Coronary artery (tissue), 2 donors: ENCODE data around the gene ZNF534.
"Not testable (repeated sequence)": the region's sequence is repeated elsewhere in the genome, so short reads cannot be mapped to it uniquely, and the experiment has no call there.

Experiments
- DNase-seq: peaks from one replicate; pipeline ENCODE4 v3.0.0-alpha.2; 2017; ENCODE audit warnings: low spot score
- H3K27ac ChIP-seq, 2 donors: fragments of 200-600 bp; sonication (generic); one replicate each; pipeline ENCODE4 v1.5.1; 2016 to 2019
- H3K4me3 ChIP-seq: fragments of 200-600 bp; sonication (generic); 2 replicates; pipeline ENCODE4 v1.5.1; 2016; ENCODE audit warnings: mild to moderate bottlenecking, moderate library complexity
- TF ChIP-seq, protein P1 (sequence below): fragments of 200-600 bp; sonication (generic); IDR thresholded peaks from one replicate; pipeline ENCODE4 v1.5.1; 2019; ENCODE audit warnings: antibody characterized with exemption

The ZNF534 gene

DNA sequence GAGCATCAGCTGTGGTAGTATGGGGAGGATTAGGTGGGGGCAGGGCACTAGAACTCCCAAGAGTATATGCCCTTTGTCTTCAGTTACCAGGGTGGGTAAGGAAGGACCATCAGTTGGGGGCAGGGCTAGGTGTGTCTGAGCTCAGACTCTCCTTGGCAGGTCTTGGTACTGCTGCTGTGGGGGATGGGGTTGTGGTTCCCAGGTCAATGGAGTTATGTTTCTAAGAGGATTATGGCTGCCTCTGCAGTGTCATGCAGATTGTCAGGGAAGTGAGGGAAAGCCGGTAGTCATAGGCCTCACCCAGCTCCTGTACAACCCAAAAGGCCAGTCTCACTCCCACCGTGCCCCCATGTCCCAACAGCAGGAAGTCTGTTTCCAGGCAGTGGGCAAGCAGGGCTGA lies 15.6 kb downstream of the ZNF534 start:
- H3K4me3 ChIP-seq = no peak overlapping the region
- TF ChIP-seq, protein P1, sequence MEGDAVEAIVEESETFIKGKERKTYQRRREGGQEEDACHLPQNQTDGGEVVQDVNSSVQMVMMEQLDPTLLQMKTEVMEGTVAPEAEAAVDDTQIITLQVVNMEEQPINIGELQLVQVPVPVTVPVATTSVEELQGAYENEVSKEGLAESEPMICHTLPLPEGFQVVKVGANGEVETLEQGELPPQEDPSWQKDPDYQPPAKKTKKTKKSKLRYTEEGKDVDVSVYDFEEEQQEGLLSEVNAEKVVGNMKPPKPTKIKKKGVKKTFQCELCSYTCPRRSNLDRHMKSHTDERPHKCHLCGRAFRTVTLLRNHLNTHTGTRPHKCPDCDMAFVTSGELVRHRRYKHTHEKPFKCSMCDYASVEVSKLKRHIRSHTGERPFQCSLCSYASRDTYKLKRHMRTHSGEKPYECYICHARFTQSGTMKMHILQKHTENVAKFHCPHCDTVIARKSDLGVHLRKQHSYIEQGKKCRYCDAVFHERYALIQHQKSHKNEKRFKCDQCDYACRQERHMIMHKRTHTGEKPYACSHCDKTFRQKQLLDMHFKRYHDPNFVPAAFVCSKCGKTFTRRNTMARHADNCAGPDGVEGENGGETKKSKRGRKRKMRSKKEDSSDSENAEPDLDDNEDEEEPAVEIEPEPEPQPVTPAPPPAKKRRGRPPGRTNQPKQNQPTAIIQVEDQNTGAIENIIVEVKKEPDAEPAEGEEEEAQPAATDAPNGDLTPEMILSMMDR = no peak
- H3K27ac ChIP-seq = no peak overlapping the region
- DNase-seq = no peak

DNA sequence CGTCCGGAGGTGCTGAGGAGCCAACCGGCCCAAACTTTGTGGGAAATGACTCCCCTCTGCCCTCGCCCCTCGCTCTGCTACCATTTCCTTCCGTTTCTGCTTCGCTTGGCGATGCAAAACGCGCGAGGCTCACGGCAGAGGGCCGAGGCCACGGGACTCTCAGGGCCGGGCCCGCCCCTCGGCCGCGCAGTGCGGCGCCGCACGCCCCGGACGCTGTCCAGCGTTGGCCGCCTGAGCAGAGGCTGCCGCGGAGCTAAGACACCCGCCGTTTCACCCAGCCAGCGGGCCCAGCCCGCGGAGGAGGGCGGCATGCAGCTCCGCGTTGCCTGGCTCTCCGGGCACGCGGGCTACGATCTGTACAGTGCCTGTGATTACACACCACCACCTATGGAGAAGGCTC lies 22.3 kb downstream of the ZNF534 start:
- TF ChIP-seq, protein P1 = no peak
- H3K27ac ChIP-seq = no peak overlapping the region
- DNase-seq = no peak
- H3K4me3 ChIP-seq = peak overlapping the region; percentile 44

DNA sequence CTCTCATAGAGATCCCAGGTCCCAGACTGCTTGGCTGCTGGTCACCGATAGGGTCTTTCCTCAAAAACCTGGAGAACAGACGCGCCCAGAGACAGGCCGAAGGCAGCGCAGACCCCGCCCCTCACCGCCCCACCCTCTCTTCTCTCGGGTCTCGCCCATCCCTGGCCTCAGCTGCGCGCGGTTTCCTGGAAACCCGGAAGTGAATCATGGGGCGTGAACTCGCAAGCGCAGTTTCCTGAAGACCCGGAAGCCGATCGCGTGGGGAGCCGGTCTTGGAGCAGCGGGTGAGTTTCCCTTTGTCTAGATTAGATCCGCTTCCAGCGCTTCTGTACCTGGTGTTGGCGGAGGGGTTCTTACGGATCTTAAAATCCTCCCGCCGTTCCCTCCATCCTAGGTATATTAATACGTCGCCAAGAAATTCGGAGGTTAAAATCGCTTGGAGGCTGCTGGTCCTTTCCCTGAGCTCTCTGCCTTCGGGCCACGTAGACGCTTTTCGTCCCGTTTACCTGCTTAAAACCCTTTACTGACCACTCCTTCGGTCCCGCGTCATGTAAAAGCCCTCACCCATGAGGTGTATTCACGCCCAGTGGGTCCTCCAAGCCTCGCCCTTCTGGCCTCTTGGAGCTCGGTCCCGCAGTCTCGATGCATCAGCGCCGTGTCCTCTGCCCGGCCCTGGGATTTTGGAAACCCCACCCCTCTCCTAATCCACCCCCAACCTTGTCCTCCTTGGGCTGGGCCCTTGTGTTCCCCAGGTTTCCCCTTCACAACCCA lies 24.6 kb downstream of the ZNF534 start, which contains the start of gene ZNF578:
Gene ZNF578, plus strand, starts transcription at position 230 of the 771 bp plus-strand sequence. CDS start 48,293 bp downstream, outside the sequence.
- TF ChIP-seq, protein P1 = no peak
- H3K27ac ChIP-seq = no peak within 1 kb of the TSS
- H3K4me3 ChIP-seq = peak within 1 kb of the TSS; percentile 76
- peak; percentile 76 for DNase-seq

DNA sequence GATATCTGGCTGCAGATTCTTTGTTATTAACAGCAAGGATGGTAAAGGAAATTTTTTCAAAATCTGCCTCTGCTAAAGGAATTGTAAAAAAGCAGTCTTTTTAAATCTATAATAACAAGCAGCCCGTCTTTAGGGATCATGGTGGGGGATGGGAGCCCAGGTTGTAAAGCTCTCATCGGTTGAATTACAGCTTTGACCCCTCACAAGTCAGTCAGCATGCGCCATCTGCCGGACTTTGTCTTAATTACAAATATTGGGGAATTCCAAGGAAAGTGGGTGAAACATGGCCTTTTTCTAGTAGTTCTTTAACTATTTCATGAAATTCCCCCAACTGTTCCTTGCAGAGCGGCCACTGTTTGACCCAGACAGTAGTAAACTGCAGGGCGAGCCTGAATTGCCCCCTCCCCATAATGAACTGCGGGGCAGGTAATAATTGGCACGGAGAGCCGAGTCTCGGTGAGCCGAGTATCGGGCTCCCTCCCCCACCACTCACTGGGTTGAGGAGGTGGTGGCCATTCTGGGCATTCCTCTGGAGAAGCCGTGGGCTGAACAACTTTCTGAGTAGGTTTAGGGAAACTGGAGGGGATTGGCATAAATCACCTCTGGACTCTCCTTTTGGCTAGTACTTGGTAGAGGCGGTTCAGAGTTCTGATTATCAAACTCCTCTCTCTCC lies 36.0 kb downstream of the ZNF534 start:
- DNase-seq = no peak
- no peak overlapping the region for H3K4me3 ChIP-seq
- TF ChIP-seq, protein P1 = no peak
- H3K27ac ChIP-seq = no peak overlapping the region

DNA sequence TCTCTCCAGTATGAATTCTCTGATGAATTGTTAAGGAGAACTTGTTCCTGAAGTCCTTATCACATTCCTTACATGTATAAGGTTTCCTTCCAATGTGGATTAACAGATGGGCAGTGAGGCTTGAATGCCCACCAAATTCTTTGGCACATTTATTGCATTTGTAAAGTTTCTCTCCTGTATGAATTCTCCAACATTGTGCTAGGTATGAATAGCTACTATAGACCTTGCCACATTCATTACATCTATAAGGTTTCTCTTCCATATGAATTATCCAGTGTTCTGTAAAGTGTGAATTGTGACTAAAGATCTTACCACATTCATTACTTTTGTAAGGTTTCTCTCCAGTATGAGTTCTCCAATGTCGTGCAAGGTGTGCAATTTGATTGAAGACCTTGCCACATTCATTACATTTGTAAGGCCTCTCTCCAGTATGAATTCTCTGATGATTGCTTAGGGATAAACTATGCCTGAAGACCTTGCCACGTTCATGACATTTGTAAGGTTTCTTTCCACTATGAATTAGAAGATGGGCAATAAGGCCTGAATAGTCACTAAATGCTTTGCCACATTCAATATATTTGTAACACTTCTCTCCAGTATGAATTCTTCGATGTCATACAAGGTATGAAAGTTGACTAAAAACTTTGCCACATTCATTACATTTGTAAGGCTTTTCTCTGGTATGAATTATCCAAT lies 44.9 kb downstream of the ZNF534 start:
- Histone ChIP-seq H3K4me3 (no peak overlapping the region), H3K27ac (no peak overlapping the region)
- no peak for DNase-seq
- TF ChIP-seq, protein P1 = no peak

DNA sequence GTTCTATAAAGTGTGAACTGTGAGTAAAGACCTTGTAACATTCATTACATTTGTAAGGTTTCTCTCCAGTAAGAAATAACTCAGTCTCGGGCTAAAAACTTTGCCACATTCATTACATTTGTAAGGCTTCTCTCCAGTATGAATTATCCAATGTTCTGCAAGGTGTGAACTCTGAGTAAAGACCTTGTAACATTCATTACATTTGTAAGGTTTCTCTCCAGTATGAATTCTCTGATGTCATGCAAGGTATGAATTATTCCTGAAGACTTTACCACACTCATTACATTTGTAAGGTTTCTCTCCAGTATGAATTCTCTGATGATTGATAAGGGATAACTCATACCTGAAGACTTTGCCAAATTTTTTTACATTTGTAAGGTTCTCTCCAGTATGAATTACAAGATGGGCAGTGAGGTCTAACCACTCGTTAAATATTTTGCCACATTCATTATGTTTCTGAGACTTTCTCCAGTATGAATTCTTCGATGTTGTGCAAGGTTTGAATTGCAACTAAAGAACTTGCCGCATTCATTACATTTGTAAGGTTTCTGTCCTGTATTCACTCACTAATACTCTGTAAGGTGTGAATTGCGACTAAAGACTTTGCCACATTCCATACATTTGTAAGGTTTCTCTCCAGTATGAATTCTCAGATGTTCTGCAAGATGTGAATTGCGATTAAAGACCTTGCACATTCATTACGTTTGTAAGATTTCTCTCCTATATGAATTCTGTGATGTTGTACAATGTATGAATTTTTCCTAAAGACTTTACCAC lies 45.6 kb downstream of the ZNF534 start:
- H3K27ac ChIP-seq = no peak overlapping the region
- no peak overlapping the region for H3K4me3 ChIP-seq
- TF ChIP-seq, protein P1 = no peak
- no peak for DNase-seq

DNA sequence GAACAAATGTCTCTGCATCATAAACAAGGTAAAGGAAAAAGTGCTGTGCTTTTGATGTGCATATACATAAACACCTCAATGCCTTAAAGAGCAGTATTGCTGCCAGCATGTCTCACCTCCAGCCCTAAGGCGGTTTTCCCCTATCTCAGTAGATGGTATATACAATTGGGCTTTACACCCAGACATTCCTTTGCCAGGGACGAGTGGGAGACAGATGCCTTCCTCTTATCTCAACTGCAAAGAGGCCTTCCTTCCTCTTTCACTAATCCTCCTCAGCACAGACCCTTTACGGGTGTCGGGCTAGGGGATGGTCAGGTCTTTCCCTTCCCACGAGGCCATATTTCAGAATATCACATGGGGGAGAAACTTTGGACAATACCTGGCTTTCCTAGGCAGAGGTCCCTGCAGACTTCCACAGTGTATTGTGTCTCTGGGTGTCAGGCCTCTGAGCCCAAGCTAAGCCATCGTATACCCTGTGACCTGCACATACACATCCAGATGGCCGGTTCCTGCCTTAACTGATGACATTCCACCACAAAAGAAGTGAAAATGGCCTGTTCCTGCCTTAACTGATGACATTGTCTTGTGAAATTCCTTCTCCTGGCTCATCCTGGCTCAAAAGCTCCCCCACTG lies 55.3 kb downstream of the ZNF534 start:
- H3K4me3 ChIP-seq, H3K27ac ChIP-seq, DNase-seq: not testable (repeated sequence)

DNA sequence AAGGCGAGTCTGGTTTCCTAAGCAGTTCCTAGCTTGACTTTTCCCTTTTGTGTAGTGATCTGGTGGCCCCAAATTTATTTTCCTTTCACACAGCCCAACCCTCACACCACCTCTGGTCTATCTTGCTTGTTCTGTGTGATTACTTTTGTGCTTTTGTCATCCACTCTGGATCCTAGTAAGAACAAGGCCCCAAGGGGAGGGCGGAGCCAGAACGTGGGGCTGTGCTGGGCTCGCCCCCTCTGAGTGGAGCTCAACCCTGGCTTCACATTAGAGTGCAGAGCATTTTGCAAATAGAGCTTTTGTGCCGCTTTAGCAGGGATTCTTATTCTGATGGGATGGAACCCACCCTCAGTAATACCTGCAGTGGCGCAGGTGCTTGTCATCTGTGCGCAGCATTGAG lies 56.1 kb downstream of the ZNF534 start:
- H3K4me3 ChIP-seq, H3K27ac ChIP-seq, DNase-seq: not testable (repeated sequence)

DNA sequence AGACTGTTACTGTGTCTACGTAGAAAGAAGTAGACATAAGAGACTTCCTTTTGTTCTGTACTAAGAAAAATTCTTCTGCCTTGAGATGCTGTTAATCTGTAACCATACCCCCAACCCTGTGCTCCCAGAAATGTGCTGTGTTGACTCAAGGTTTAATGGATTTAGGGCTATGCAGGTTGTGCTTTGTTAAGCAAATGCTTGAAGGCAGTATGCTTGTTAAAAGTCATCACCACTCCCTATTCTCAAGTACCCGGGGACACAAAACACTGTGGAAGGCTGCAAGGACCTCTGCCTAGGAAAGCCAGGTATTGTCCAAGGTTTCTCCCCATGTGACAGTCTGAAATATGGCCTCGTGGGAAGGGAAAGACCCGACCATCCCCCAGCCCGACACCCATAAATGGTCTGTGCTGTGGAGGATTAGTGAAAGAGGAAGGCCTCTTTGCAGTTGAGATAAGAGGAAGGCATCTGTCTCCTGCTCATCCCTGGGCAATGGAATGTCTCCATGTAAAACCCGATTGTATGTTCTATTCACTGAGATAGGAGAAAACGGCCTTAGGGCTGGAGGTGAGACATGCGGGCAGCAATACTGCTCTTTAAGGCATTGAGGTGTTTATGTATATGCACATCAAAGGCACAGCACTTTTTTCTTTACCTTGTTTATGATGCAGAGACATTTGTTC lies 56.8 kb downstream of the ZNF534 start:
- not testable (repeated sequence) for H3K4me3 ChIP-seq, H3K27ac ChIP-seq, DNase-seq
